OCI-LY1 (cell line): ENCODE measurements around the gene ARHGAP8.

Source experiments
- H2AFZ ChIP-seq: fragments of 200-600 bp; sonication (generic), shearing (Covaris generic); 2 replicates; pipeline ENCODE4 v1.6.0; 2014; ENCODE audit warnings: antibody characterized with exemption, mild to moderate bottlenecking, low read length
- H3F3A ChIP-seq: fragments of 200-600 bp; sonication (generic), shearing (Covaris generic); 2 replicates; pipeline ENCODE4 v1.6.0; 2014; ENCODE audit warnings: mild to moderate bottlenecking, antibody characterized with exemption, low read length, moderate library complexity; ENCODE audit not compliant: insufficient read depth
- H3K27ac ChIP-seq: fragments of 200-600 bp; sonication (generic); 2 replicates; pipeline ENCODE4 v1.5.1; 2014; ENCODE audit warnings: low read length, mixed run types, mild to moderate bottlenecking, low read depth; ENCODE audit not compliant: poor library complexity, severe bottlenecking
- H3K27me3 ChIP-seq: fragments of 200-600 bp; sonication (generic); 2 replicates; pipeline ENCODE4 v1.6.0; 2014; ENCODE audit warnings: antibody characterized with exemption, mild to moderate bottlenecking, low read length, moderate library complexity; ENCODE audit not compliant: insufficient read depth
- H3K36me3 ChIP-seq: fragments of 200-600 bp; sonication (generic); 2 replicates; pipeline ENCODE4 v1.6.1; 2014; ENCODE audit warnings: mild to moderate bottlenecking, antibody characterized with exemption, low read length, moderate library complexity, mixed read lengths; ENCODE audit not compliant: insufficient read depth
- H3K4me1 ChIP-seq: fragments of 200-600 bp; sonication (generic); 2 replicates; pipeline ENCODE4 v1.5.1; 2014; ENCODE audit warnings: mild to moderate bottlenecking, low read length, moderate library complexity; ENCODE audit not compliant: insufficient read depth, severe bottlenecking
- H3K4me2 ChIP-seq: fragments of 200-600 bp; sonication (generic), shearing (Covaris generic); 2 replicates; pipeline ENCODE4 v1.6.1; 2014; ENCODE audit warnings: low read length
- H3K4me3 ChIP-seq: fragments of 200-600 bp; sonication (generic); 2 replicates; pipeline ENCODE4 v1.5.1; 2014; ENCODE audit warnings: low read length, low read depth, mild to moderate bottlenecking, mixed read lengths; ENCODE audit not compliant: poor library complexity, severe bottlenecking
- H3K79me2 ChIP-seq: fragments of 200-600 bp; shearing (Covaris generic); 2 replicates; pipeline ENCODE4 v1.6.1; 2016; ENCODE audit warnings: mixed run types, low read length, mixed read lengths; ENCODE audit not compliant: insufficient read depth
- H3K9ac ChIP-seq: fragments of 200-600 bp; sonication (generic), shearing (Covaris generic); 2 replicates; pipeline ENCODE4 v1.6.1; 2014; ENCODE audit warnings: mild to moderate bottlenecking, low read length, mixed read lengths
- H3K9me2 ChIP-seq: fragments of 200-600 bp; sonication (generic), shearing (Covaris generic); 2 replicates; pipeline ENCODE4 v1.6.1; 2014; ENCODE audit warnings: low read depth, mild to moderate bottlenecking, low read length, mixed read lengths
- H3K9me3 ChIP-seq: fragments of 200-600 bp; shearing (Covaris generic); 2 replicates; pipeline ENCODE4 v1.6.1; 2014; ENCODE audit warnings: low read length, mixed read lengths
- H4K20me1 ChIP-seq: fragments of 200-600 bp; sonication (generic), shearing (Covaris generic); 2 replicates; pipeline ENCODE4 v1.6.0; 2016; ENCODE audit warnings: mild to moderate bottlenecking, low read length; ENCODE audit not compliant: insufficient read depth
- EZH2 ChIP-seq: fragments of 200-600 bp; sonication (generic), shearing (Covaris generic); IDR thresholded peaks from 2 replicates; pipeline ENCODE4 v1.8.0; 2017; ENCODE audit warnings: borderline replicate concordance, mixed run types, mild to moderate bottlenecking, antibody characterized with exemption, low read length, moderate library complexity, mixed read lengths
- TF ChIP-seq, protein P1 (sequence below): fragments of 200-600 bp; sonication (generic), shearing (Covaris generic); IDR thresholded peaks from 2 replicates; pipeline ENCODE4 v1.5.1; 2017; ENCODE audit warnings: mild to moderate bottlenecking, antibody characterized with exemption, low read length, moderate library complexity, mixed read lengths

ARHGAP8 gene

DNA sequence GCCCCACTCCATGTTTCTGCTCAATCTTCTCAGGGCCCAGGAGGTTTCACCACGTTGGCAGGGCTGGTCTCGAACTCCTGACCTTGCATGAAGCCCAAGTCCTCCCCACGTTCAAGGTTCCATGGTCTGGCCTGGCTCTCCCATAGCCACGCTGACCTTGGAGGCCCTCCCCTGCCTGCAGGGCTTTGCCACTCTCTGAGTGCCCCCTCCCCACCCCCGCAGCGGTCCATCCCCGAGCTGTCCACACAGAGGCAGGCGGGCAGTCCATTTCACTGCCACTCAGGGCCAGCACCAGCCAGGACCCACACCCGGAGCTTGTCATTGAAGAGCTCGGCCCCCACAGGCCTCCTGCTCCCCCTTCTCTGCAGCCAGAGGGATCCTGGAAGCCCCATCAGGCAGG, 30.7 kb downstream of the ARHGAP8 start:
- Histone ChIP-seq H3K9ac (no peak overlapping the region), H3K4me1 (no peaks in the 10 kb centered on the region), H3K27me3 (no peaks in the 10 kb centered on the region; the same call in 1 of the 2 replicates), H4K20me1 (no peaks in the 10 kb centered on the region), H3K4me3 (no peak overlapping the region), H2AFZ (no peak overlapping the region), H3K9me2 (no peaks in the 10 kb centered on the region), H3F3A (no peaks in the 10 kb centered on the region), H3K79me2 (no peaks in the 10 kb centered on the region), H3K9me3 (no peaks in the 10 kb centered on the region), H3K27ac (no peak overlapping the region), H3K36me3 (no peaks in the 10 kb centered on the region), H3K4me2 (no peak overlapping the region)
- TF ChIP-seq EZH2: no peak
- TF ChIP-seq, protein P1, sequence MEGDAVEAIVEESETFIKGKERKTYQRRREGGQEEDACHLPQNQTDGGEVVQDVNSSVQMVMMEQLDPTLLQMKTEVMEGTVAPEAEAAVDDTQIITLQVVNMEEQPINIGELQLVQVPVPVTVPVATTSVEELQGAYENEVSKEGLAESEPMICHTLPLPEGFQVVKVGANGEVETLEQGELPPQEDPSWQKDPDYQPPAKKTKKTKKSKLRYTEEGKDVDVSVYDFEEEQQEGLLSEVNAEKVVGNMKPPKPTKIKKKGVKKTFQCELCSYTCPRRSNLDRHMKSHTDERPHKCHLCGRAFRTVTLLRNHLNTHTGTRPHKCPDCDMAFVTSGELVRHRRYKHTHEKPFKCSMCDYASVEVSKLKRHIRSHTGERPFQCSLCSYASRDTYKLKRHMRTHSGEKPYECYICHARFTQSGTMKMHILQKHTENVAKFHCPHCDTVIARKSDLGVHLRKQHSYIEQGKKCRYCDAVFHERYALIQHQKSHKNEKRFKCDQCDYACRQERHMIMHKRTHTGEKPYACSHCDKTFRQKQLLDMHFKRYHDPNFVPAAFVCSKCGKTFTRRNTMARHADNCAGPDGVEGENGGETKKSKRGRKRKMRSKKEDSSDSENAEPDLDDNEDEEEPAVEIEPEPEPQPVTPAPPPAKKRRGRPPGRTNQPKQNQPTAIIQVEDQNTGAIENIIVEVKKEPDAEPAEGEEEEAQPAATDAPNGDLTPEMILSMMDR: no peak

DNA sequence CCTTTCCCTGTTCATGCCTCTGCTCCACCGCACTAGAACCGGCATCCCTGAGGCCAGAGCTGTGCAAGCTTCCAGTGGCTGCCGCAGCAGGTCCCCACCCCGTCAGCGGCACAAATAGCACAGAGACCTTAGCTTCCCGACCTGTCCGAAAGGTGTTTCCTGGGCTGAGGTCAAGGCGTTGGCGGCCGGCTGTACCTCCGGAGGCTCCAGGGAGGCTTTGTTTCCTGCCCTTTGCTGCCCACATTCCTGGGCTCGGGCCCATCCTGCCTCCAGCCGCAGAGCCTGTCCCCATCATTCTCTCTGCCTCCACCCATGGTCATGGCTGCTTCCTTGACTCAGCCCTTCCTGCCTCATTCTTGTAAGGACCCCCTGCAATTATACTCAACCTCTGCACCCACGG, 31.2 kb downstream of the ARHGAP8 start:
- H3K9me3 ChIP-seq: no peaks in the 10 kb centered on the region
- H3K4me1 ChIP-seq: no peaks in the 10 kb centered on the region
- H3K4me2 ChIP-seq: no peak overlapping the region
- H3K9me2 ChIP-seq: no peaks in the 10 kb centered on the region
- H3K36me3 ChIP-seq: no peaks in the 10 kb centered on the region
- H4K20me1 ChIP-seq: no peaks in the 10 kb centered on the region
- H3K9ac ChIP-seq: no peak overlapping the region
- H3K79me2 ChIP-seq: no peaks in the 10 kb centered on the region
- H3K27ac ChIP-seq: no peak overlapping the region
- no peak overlapping the region for H3K4me3 ChIP-seq
- no peak overlapping the region for H2AFZ ChIP-seq
- no peak for TF ChIP-seq EZH2
- TF ChIP-seq, protein P1: no peak
- no peaks in the 10 kb centered on the region; the same call in 1 of the 2 replicates for H3K27me3 ChIP-seq
- H3F3A ChIP-seq: no peaks in the 10 kb centered on the region

DNA sequence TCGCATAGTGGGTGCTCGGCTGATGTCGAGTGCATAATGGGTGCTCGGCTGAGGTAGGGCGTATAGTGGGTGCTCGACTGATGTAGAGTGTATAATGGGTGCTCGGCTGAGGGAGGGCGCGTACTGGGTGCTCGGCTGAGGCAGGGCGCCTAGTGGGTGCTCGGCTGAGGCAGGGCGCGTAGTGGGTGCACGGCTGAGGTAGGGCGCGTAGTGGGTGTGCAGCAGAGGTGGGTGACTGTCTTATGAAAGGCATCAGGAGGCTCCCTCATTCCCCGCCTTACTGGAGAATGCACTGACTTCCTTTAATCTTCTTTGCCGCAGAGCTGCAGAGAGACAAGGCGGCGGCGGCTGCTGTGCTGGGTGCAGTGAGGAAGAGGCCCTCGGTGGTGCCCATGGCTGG, 33.8 kb downstream of the ARHGAP8 start:
- no peak for TF ChIP-seq EZH2
- TF ChIP-seq, protein P1: no peak
- Histone ChIP-seq H4K20me1 (no peaks in the 10 kb centered on the region), H3K9me2 (no peaks in the 10 kb centered on the region), H3F3A (no peaks in the 10 kb centered on the region), H3K9ac (no peak overlapping the region), H3K9me3 (no peaks in the 10 kb centered on the region), H3K27me3 (no peaks in the 10 kb centered on the region; the same call in 1 of the 2 replicates), H2AFZ (no peak overlapping the region), H3K36me3 (no peaks in the 10 kb centered on the region), H3K79me2 (no peaks in the 10 kb centered on the region), H3K4me3 (no peak overlapping the region), H3K4me2 (no peak overlapping the region), H3K4me1 (no peaks in the 10 kb centered on the region), H3K27ac (no peak overlapping the region)
